ENCODE measurements around the gene KIRREL3. TPM values are rescaled to one million over a fixed set of nuclear protein-coding genes. Genes with fewer than 3 reads are reported as not detected.

KIRREL3 gene
- total and polyA plus RNA-seq, 4 donors: 0.02 to 0.71 (median 0.15) TPM; not detected in 1

GRCh38 chr11:126969865-126970479 is 30.6 kb downstream of the KIRREL3 start:
- no peaks in the 10 kb centered on the region for H3K4me1 ChIP-seq (ENCODE audit: control insufficient read depth in 5 of 5, insufficient read depth in 5 of 5, low read length in 5 of 5)
- TF ChIP-seq CTCF (IDR thresholded peaks at IDR 0.05; ENCODE audit: control extremely low read depth, extremely low read depth): no peak
- ATAC-seq (ENCODE audit: insufficient read depth, low FRiP score) (no peak), DNase-seq (peak; percentile 12 to 40 (median 13))
- no peak overlapping the region for H3K27ac ChIP-seq (ENCODE audit: low read depth in 1 of 2, low read length in 1 of 2)
- H3K36me3 ChIP-seq (ENCODE audit: control insufficient read depth in 4 of 4, insufficient read depth in 4 of 4, low read length in 4 of 4): no peaks in the 10 kb centered on the region
- peaks cover 0 to 15% (median 6%) of the 10 kb centered on the region in 3 donors for H3K27me3 ChIP-seq (ENCODE audit: control insufficient read depth in 3 of 3, insufficient read depth in 3 of 3, low read length in 2 of 3)
- WGBS, 2 donors: 45 to 56% methylated on average over 6 of the region's 6 CpGs
- H3K9ac ChIP-seq (ENCODE audit: insufficient read depth in 1 of 2, low read length in 2 of 2): no peak overlapping the region
- peaks cover 0 to 2% (median 0%) of the 10 kb centered on the region in 4 donors for H3K9me3 ChIP-seq (ENCODE audit: control insufficient read depth in 4 of 4, insufficient read depth in 3 of 4, low read length in 3 of 4)
- H3K4me3 ChIP-seq: no peak overlapping the region

GRCh38 chr11:126968915-126969314 is 31.7 kb downstream of the KIRREL3 start:
- no peak overlapping the region for H3K27ac ChIP-seq (ENCODE audit: low read depth in 1 of 2, low read length in 1 of 2)
- peaks cover 0 to 15% (median 6%) of the 10 kb centered on the region in 3 donors for H3K27me3 ChIP-seq (ENCODE audit: control insufficient read depth in 3 of 3, insufficient read depth in 3 of 3, low read length in 2 of 3)
- no peaks in the 10 kb centered on the region for H3K4me1 ChIP-seq (ENCODE audit: control insufficient read depth in 5 of 5, insufficient read depth in 5 of 5, low read length in 5 of 5)
- H3K9ac ChIP-seq (ENCODE audit: insufficient read depth in 1 of 2, low read length in 2 of 2): no peak overlapping the region
- 37 to 45% methylated on average over 14 of the region's 14 CpGs for WGBS, 2 donors
- no peaks in the 10 kb centered on the region for H3K36me3 ChIP-seq (ENCODE audit: control insufficient read depth in 4 of 4, insufficient read depth in 4 of 4, low read length in 4 of 4)
- peaks cover 0 to 2% (median 0%) of the 10 kb centered on the region in 4 donors for H3K9me3 ChIP-seq (ENCODE audit: control insufficient read depth in 4 of 4, insufficient read depth in 3 of 4, low read length in 3 of 4)
- no peak for TF ChIP-seq CTCF (IDR thresholded peaks at IDR 0.05; ENCODE audit: control extremely low read depth, extremely low read depth)
- no peak overlapping the region for H3K4me3 ChIP-seq
- ATAC-seq (ENCODE audit: insufficient read depth, low FRiP score) (no peak), DNase-seq (no peak)

- 75 to 77% methylated on average over 6 of the region's 6 CpGs for WGBS, 2 donors
- ATAC-seq (ENCODE audit: insufficient read depth, low FRiP score) (no peak), DNase-seq (no peak)
- Histone ChIP-seq H3K4me3 (no peak overlapping the region), H3K36me3 (ENCODE audit: control insufficient read depth in 4 of 4, insufficient read depth in 4 of 4, low read length in 4 of 4) (no peaks in the 10 kb centered on the region), H3K27ac (ENCODE audit: low read depth in 1 of 2, low read length in 1 of 2) (no peak overlapping the region), H3K9me3 (ENCODE audit: control insufficient read depth in 4 of 4, insufficient read depth in 3 of 4, low read length in 3 of 4) (peaks cover 0 to 5% (median 0%) of the 10 kb centered on the region in 4 donors), H3K27me3 (ENCODE audit: control insufficient read depth in 3 of 3, insufficient read depth in 3 of 3, low read length in 2 of 3) (peaks cover 0 to 15% (median 6%) of the 10 kb centered on the region in 3 donors), H3K9ac (ENCODE audit: insufficient read depth in 1 of 2, low read length in 2 of 2) (no peak overlapping the region), H3K4me1 (ENCODE audit: control insufficient read depth in 5 of 5, insufficient read depth in 5 of 5, low read length in 5 of 5) (no peaks in the 10 kb centered on the region)
- no peak for TF ChIP-seq CTCF (IDR thresholded peaks at IDR 0.05; ENCODE audit: control extremely low read depth, extremely low read depth)
Observed at GRCh38 chr11:126965331-126965730, 35.2 kb downstream of the KIRREL3 start.
